GM03348 (cell line): ENCODE measurements around the gene BCAP31.
"Not testable (repeated sequence)": the region's sequence is repeated elsewhere in the genome, so short reads cannot be mapped to it uniquely, and the experiment has no call there.

Experiments used
- DNase-seq: peaks from one replicate; pipeline ENCODE4 v3.0.0; 2012; ENCODE audit warnings: low spot score

Gene BCAP31

GRCh38 chrX:153734871-153735270, 10.7 kb upstream of the BCAP31 start:
- no peak for DNase-seq

GRCh38 chrX:153733651-153734240, 9.6 kb upstream of the BCAP31 start:
- no peak for DNase-seq

- no peak for DNase-seq
Measured at GRCh38 chrX:153732401-153732800, 8.2 kb upstream of the BCAP31 start.

- no peak for DNase-seq
Measured at GRCh38 chrX:153731845-153732215, 7.6 kb upstream of the BCAP31 start.

GRCh38 chrX:153731117-153731844, 7.1 kb upstream of the BCAP31 start:
- DNase-seq = no peak

- DNase-seq = not testable (repeated sequence)
Measured at GRCh38 chrX:153730115-153730514, 5.9 kb upstream of the BCAP31 start.

- no peak for DNase-seq
Measured at GRCh38 chrX:153728951-153729631, 4.9 kb upstream of the BCAP31 start.

GRCh38 chrX:153728095-153728494, 3.9 kb upstream of the BCAP31 start:
- no peak for DNase-seq

- DNase-seq = peak; percentile 48
Measured at GRCh38 chrX:153727123-153727931, 3.1 kb upstream of the BCAP31 start.

GRCh38 chrX:153726286-153727122, 2.3 kb upstream of the BCAP31 start:
- peak; percentile 49 for DNase-seq

GRCh38 chrX:153725832-153726285, 1.7 kb upstream of the BCAP31 start:
- DNase-seq = no peak

- no peak for DNase-seq
Measured at GRCh38 chrX:153725039-153725831, 1.0 kb upstream of the BCAP31 start.

- DNase-seq = peak; percentile 50
Measured at GRCh38 chrX:153723351-153724251, 586 bp downstream of the BCAP31 start.

GRCh38 chrX:153722704-153723350, 1.4 kb downstream of the BCAP31 start:
- no peak for DNase-seq

- DNase-seq = no peak
Measured at GRCh38 chrX:153719701-153720100, 4.5 kb downstream of the BCAP31 start.

GRCh38 chrX:153719238-153719637, 4.9 kb downstream of the BCAP31 start:
- no peak for DNase-seq

GRCh38 chrX:153717445-153717844, 6.7 kb downstream of the BCAP31 start:
- DNase-seq = no peak

GRCh38 chrX:153714256-153714655, 9.9 kb downstream of the BCAP31 start:
- no peak for DNase-seq
